ENCODE results near the gene WNT3.
A peak's percentile ranks its signal among the peaks of the same experiment; 100 is the strongest.

The WNT3 gene

DNA sequence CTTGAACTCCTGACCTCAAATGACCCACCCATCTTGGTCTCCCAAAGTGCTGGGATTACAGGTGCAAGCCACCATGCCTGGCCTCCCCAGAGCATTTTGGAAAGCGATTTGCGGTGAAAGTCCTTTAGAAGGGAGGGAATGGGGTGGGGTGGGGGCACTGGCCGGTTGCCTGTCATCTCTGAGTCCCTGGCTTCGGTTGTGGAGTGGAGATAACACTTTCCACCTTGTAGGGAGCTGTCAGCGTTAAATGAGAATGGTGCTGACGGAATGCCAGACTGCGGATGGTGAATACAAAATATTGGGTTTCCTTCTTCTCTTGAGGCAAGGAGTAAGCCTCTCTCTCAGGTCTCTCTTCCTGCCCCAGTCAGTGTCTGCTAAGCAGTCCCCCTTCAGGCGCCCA is 5.2 kb upstream of the WNT3 start:
- no peak for DNase-seq (ENCODE audit: extremely low read depth, low read depth)
- TF ChIP-seq, protein P1, sequence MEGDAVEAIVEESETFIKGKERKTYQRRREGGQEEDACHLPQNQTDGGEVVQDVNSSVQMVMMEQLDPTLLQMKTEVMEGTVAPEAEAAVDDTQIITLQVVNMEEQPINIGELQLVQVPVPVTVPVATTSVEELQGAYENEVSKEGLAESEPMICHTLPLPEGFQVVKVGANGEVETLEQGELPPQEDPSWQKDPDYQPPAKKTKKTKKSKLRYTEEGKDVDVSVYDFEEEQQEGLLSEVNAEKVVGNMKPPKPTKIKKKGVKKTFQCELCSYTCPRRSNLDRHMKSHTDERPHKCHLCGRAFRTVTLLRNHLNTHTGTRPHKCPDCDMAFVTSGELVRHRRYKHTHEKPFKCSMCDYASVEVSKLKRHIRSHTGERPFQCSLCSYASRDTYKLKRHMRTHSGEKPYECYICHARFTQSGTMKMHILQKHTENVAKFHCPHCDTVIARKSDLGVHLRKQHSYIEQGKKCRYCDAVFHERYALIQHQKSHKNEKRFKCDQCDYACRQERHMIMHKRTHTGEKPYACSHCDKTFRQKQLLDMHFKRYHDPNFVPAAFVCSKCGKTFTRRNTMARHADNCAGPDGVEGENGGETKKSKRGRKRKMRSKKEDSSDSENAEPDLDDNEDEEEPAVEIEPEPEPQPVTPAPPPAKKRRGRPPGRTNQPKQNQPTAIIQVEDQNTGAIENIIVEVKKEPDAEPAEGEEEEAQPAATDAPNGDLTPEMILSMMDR (IDR thresholded peaks at IDR 0.05; ENCODE audit: low read depth, low read length) = no peak

DNA sequence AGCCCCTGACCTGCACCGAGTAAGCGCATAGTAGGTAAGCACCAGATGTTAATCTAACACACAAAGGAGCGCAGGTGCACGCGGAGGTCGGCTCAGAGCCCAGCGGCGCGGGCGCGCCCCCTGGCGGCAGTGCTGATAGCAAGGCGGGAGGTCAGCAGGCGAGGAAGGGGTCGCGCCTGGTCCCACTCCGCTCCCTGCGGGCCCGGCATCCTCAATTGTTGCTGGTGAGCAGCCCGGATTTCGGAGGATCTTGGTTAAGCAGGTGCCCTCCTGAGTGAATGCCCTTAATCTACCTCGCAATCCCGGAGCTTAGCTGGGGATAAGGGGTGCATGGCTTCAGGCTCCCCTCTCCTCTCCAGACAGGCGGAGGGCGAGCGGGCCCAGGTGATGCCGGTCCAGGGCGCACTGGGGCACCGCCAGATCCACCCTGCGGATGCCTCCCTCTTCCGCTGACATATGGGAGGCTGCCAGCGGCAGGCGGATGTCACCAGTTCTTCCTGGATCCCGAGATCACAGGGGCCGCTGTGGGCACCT is 4.0 kb upstream of the WNT3 start:
- TF ChIP-seq, protein P1 (IDR thresholded peaks at IDR 0.05; ENCODE audit: low read depth, low read length) = peak; percentile 52
- DNase-seq (ENCODE audit: extremely low read depth, low read depth) = no peak

DNA sequence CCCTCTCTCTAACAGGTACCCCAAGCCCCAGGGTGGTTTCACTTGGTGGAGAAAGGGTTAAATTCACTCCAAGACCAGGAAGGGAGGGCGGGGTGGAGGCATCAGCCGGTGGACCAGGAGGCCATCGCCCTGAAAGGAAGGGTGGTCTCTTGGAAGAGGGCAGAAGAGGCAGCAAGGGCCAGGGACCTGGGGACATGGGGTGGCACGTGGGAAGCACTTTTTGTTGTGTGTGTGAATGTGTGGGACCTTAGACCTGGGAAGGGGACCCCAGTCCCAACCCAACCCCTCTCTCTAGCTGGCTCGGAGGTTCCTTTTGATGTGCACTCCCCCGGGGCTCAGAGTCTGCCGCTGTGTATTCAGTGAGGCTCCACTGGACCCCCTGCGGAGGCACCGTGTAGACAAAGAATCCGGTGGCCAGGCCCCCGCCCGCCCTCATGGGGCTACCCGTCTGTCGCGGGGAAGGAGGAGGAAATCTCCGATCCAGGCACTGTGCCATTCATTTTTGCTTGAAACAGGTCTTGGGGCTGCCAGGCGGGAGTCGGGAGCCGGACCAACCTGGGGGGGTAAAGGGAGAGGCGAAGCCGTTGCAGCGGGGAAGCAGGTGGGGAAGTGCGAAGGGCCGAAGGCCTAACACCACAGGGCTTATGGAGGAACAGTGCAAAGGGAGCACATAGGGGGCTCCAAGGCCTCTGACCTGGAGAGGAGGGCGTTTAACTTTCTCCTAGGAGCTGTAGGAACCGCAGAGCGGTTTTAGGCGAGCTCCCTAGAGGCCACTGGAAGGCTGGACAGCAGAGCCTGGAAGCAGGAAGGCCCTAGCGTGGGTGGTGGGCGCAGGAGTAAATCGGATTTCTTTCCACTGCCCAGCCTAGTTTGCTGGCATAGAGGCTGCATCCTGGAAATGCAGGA is 3.2 kb upstream of the WNT3 start:
- TF ChIP-seq, protein P1 (IDR thresholded peaks at IDR 0.05; ENCODE audit: low read depth, low read length) = no peak
- DNase-seq (ENCODE audit: extremely low read depth, low read depth) = no peak

DNA sequence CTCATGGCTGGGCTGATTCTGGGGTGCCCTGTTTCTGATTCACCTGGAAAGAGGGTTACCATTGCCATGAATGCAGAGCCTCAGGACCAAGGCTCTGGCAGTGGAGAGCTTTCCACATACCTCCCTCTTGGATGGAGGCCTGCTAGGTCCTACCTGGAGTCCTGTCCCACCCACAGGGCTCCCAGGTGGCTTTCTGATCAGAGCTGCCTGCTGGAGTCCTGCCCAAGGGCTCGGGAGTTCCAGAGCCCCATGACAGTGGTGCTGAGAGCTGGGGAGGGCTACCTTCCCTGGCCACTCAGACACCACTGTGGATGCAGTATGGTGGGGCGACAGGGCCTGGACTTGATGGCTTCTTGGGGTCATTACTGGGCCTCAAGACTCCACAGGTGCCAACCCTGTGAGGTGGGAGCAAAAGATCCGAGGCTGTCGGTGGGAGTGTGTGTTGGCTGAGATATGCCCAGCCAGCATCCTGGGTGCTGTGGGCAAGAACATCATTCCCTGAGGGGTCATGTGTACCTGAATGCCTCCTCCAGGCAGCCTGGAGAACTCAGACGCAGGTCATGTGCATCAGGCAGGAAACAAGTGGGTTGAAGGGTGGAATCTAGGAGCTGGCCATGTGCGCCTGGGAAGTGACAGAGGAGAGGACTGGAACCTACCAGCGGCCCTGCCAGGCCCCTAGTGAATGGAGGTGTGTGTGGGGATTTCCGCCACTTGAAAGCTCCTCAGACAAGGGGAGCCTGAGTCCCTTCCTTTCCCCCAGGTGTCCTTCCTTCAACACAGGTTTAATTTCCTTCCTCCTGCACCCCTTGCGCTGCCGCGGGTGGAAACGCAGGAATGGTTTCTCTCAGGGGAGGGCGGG is 2.3 kb upstream of the WNT3 start:
- DNase-seq (ENCODE audit: extremely low read depth, low read depth) = no peak
- TF ChIP-seq, protein P1 (IDR thresholded peaks at IDR 0.05; ENCODE audit: low read depth, low read length) = no peak

DNA sequence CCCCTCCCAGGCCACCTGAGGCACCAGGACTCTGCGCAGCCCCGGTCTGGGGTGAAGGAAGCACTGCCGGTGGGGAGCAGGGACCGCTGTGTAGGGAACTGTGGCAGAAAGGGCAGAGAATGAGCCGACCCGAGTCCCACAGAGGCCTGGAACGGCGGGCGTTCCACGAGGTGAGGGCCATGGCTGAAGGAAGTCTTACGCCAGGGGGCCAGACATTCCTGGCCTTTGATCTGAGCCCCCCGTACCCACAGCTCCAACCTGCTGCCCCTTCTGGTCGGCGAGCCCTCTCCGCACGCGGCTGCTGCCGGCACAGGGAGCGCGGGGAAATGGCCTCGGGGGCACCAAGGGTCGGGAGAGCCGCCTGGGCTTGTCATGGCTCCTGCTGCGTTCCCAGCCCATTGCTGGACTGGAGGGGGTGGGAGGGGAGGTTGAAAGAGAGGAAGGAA is 1.4 kb upstream of the WNT3 start:
- no peak for DNase-seq (ENCODE audit: extremely low read depth, low read depth)
- TF ChIP-seq, protein P1 (IDR thresholded peaks at IDR 0.05; ENCODE audit: low read depth, low read length) = no peak

DNA sequence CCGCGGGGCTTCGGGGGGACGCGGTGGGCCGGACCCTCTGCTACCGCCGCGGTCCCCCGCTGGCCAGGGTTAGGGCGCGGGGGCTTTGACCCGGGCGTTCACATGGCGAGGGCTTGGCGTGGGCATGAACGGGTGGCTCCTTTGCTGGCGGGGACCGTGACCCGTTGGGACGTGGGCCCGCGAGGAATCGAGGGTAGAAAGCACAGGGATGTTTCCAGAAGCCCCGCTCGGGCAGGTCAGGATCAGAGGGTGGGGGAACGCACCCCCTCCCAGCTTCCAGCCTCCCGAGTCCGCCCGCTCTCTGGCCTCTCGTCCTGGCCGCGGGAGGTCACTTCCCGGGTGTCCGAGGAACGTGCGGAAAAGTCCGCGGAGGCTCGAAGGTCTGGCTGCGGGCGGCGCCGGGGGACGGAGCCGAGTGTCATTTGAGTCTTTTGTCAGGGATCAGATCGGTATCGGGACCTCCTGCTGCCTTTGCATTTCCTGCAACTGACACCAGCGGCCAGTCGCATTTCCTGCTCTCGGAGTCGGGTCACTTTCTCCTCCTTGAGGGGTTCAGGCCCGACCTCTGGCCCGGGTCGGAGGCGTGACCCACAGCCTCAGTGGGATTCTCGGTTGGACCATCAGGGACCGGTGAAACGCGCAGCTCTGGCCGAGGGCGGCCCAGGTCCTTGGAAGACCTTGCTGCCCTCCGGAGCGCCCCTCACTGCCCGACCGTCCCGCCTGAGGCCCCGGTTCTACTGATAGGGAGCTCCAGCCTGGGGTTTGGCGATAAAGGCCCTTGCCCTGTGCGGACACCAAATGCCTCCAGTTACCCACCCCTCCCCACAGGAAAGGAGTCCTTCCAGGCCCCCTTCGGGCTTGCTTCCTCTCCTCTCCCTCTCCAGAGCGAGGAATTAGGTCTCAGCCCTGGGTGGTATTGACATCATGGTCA is 702 bp upstream of the WNT3 start:
- TF ChIP-seq, protein P1 (IDR thresholded peaks at IDR 0.05; ENCODE audit: low read depth, low read length) = no peak
- no peak for DNase-seq (ENCODE audit: extremely low read depth, low read depth)
